Tibial nerve (tissue), 3 donors: ENCODE data around the gene INPP4A.

ENCODE experiments used
- CTCF ChIP-seq, 5 experiments: fragments of 200-600 bp in 3 of 5; fragments of 450-650 bp in 2 of 5; sonication (generic) in 3 of 5; IDR thresholded peaks; one replicate each; pipeline ENCODE4 v1.5.1; 2016 to 2019; ENCODE audit warnings: antibody characterized with exemption in 5 of 5, mild to moderate bottlenecking in 3 of 5, moderate library complexity in 2 of 5
- POLR2A ChIP-seq, 2 donors: fragments of 450-650 bp; IDR thresholded peaks; one replicate each; pipeline ENCODE4 v1.6.1; 2017; ENCODE audit warnings: antibody characterized with exemption in 2 of 2, mild to moderate bottlenecking in 2 of 2, moderate library complexity in 2 of 2

- TF ChIP-seq CTCF (IDR thresholded peaks at IDR 0.05) (no peak), POLR2A (IDR thresholded peaks at IDR 0.05) (no peak)
Measured at GRCh38 chr2:98550165-98550564, 105.5 kb downstream of the INPP4A start.
